K562 (cell line): ENCODE measurements around the gene KPNA1. TPM values are rescaled to one million over a fixed set of nuclear protein-coding genes. Genes with fewer than 3 reads are reported as not detected.

Experiments used
- AFF4 ChIP-seq: sonication (generic); formaldehyde crosslinking; IDR thresholded peaks from 2 replicates; pipeline ENCODE4 v1.8.0; 2023; ENCODE audit warnings: mild to moderate bottlenecking, missing genetic modification reagents
- ARHGAP35 ChIP-seq: fragments of 450-650 bp; IDR thresholded peaks from 2 replicates; pipeline ENCODE4 v1.6.1; 2018; ENCODE audit not compliant: partially characterized antibody
- ARID3A ChIP-seq: IDR thresholded peaks from 2 replicates; pipeline ENCODE4 v1.6.1; 2012; ENCODE audit warnings: low read depth, low read length, improper control_type of control experiment, borderline replicate concordance
- CUX1 ChIP-seq: fragments of 200-800 bp; sonication (Bioruptor generic); IDR thresholded peaks from 2 replicates; pipeline ENCODE4 v1.6.1; 2016; ENCODE audit warnings: missing genetic modification characterization, missing compliant biosample characterization
- FOXJ2 ChIP-seq: fragments of 200-800 bp; sonication (Bioruptor generic); IDR thresholded peaks from 2 replicates; pipeline ENCODE4 v1.6.1; 2016; ENCODE audit warnings: missing genetic modification characterization, missing compliant biosample characterization
- HDAC2 ChIP-seq: fragments of 450-650 bp; IDR thresholded peaks from 2 replicates; pipeline ENCODE4 v1.6.1; 2016; ENCODE audit warnings: mild to moderate bottlenecking
- RFX5 ChIP-seq: IDR thresholded peaks from 2 replicates; pipeline ENCODE4 v1.6.1; 2011; ENCODE audit warnings: low read depth, mild to moderate bottlenecking, improper control_type of control experiment, low read length
- SNIP1 ChIP-seq: fragments of 450-650 bp; IDR thresholded peaks from 2 replicates; pipeline ENCODE4 v1.7.1; 2017; ENCODE audit warnings: low read depth, mild to moderate bottlenecking
- SP2 ChIP-seq: IDR thresholded peaks from 2 replicates; pipeline ENCODE4 v1.6.1; 2011; ENCODE audit warnings: mild to moderate bottlenecking, low read depth, low read length, moderate library complexity; ENCODE audit not compliant: poor library complexity, severe bottlenecking; ENCODE audit errors: extremely low read depth
- ZNF146 ChIP-seq: IDR thresholded peaks from one replicate; pipeline ENCODE4 v1.6.1; 2018; ENCODE audit warnings: missing compliant biosample characterization; ENCODE audit not compliant: unreplicated experiment
- ZNF592 ChIP-seq: fragments of 450-650 bp; IDR thresholded peaks from 2 replicates; pipeline ENCODE4 v1.6.1; 2017; ENCODE audit warnings: antibody characterized with exemption, mild to moderate bottlenecking
- polyA plus RNA-seq, 8 experiments: library from polyadenylated mRNA; depleted of rRNA in 4 of 8; stranded (reverse) in 5 of 8; unstranded in 3 of 8; fragments of >200 nt; fragmentation: Nextera tagmentation in 2 of 8; fragmentation: Illumina TruSeq in 1 of 8; extraction: Ambion mirVana in 2 of 8; extraction: Trizol in 1 of 8; gene quantifications; 2 replicates each; pipeline versions ENCODE4 v1.2.1 to v1.2.3, GENCODE V29; 2011 to 2014; ENCODE audit warnings: inconsistent platforms in 1 of 8, missing spikeins in 1 of 8
- total RNA-seq, 7 experiments: library from RNA; depleted of rRNA in 6 of 7; stranded (reverse); fragments of >200 nt in 6 of 7; fragmentation: Illumina TruSeq in 2 of 7; extraction: Trizol in 2 of 7; gene quantifications; 2 replicates each; pipeline versions ENCODE4 v1.2.1 to v1.2.3, GENCODE V29; 2011 to 2021; ENCODE audit warnings: low replicate concordance in 1 of 7

Gene KPNA1
- total and polyA plus RNA-seq, 9 of the 15 experiments (the other 6 are each of a cell fraction or from before 2014, with no cell fraction given) = 9.3 to 53.8 (median 33.5) TPM

- TF ChIP-seq AFF4 (CRISPR knock-in tag) (no peak), ZNF592 (0 out of 2 replicates have a peak, but pooled peaks have one; percentile 35), ARHGAP35 (no peak), HDAC2 (no peak), SP2 (no peak), ZNF146 (CRISPR knock-in tag) (no peak), FOXJ2 (tag) (0 out of 2 replicates have a peak, but pooled peaks have one; percentile 20), RFX5 (no peak), CUX1 (no peak), SNIP1 (no peak), ARID3A (no peak)
These were observed 2.2 kb upstream of the KPNA1 start (continued) for GRCh38 chr3:122516846-122517360.
